Fibroblast of upper back skin (primary cell): ENCODE results near the gene NR6A1.
A peak's percentile ranks its signal among the peaks of the same experiment; 100 is the strongest.

Experiments used
- DNase-seq: peaks from one replicate; pipeline ENCODE4 v3.0.0-alpha.2; 2013

NR6A1 gene

DNA sequence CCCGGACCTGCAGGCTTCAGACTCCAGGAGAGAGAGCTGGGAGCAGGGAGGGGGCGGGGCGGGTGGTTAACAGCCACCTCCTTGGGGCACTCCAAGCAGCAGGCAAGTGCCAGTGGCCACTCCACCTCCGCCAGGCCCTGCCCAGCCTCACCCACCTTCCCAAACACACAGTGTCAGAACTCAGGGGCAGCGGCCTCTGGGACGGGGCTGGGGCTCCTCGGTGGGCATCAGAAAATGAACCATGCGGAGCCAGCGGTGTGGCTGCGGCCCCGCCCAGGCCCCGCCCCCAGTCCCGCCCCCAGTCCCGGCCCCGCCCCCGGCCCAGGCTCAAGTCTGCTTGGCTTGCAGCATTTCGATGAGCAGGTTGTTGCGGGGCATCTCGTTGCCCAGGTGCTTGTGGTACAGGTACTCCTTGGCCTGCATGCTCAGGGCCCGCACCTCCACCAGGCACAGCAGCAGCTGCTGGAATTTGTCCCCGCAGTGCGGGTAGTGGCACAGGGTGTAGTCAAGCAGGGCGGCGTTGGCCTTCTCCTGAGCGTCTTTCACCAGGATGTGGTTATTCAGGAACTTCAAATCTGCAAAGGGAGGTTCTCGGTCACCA, 288.6 kb downstream of the NR6A1 start:
- no peak for DNase-seq

DNA sequence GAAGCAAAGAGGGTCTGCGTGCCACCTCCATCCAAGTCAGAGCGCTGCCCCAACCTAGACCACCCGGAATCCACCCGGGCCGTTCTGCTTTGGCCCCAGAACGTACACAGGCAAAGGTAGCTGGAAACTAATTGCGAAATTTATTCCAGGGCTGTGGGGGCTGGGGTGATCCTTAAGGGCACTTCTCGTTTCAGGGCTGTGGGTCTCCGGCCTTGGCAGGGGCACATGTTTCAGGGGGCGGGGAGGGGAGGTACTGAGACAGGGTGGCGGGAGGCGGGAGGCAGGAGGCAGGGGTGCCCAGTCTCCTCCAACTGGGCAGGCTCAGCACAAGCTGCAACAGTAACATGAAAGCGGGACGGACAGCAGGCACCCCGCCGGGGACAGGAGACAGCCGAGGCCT, 290.0 kb downstream of the NR6A1 start:
- DNase-seq = no peak

DNA sequence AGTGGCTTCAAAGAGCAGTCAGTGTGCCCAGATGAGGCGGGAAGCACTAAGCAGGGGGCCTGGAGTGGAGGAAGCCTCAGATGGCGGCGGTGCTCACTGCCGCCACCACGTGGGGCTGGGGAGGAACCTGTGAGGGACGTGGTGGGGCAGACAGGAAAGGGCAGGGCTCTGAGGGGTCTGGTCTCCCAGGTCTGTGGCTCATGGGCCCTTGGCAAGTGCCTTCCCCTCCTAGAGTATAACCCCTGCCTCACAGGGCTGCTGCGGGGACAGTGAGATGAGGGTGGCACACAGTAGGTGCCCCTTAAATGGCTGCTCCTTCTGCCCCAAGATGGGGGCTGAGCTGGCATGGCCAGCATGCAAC, 290.5 kb downstream of the NR6A1 start:
- DNase-seq = peak; percentile 23

DNA sequence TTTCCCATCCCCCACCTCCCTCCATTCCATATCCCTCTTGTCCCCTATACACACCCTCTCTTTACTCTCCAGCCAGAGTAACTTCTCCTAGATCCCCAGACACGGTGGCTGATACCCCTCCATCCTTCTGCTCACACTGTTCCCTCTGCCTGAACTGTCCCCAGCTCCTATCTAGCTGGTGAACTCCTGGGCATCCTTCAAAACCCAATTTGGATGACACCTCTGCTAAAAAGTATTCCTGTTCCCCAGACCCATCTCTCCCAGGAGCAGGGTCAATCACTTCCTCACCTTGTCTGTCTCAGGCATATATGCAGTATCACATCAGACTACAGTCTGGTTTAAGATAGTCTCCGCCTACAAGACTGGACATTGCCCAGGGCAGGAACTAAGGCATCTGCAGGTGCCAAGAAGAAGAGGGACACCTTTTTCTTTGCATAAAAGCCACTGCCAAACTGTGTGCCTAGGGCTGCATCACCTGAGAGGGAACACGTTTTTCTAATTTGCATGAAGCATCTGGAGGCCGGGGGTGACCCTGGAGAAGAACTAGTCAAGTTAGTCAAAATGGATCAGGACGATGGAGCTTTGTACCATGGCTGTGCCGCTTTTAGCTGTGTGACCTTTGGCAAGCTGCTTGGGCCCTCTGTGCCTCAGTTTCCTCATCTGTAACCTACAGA, 291.0 kb downstream of the NR6A1 start:
- no peak for DNase-seq

DNA sequence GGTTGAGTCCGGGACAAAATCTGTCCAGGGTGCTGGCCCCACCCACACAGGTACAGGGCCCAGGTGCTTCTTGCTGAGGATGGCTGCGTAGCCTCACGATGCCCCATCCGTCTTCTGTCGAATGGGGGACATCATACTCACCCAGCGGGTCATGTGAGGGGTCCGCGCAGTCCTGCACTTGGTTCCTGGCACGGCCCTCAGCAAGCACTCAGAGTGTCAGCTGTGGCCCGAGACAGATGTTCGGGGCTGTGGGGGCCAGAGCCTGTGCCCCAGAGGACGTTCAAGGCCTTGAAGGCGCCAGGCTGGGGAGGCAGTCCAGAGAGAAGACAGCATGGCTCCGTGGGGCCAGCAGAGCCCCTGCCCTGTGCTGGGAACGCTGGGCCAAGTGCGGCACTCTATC, 291.7 kb downstream of the NR6A1 start:
- DNase-seq = no peak

DNA sequence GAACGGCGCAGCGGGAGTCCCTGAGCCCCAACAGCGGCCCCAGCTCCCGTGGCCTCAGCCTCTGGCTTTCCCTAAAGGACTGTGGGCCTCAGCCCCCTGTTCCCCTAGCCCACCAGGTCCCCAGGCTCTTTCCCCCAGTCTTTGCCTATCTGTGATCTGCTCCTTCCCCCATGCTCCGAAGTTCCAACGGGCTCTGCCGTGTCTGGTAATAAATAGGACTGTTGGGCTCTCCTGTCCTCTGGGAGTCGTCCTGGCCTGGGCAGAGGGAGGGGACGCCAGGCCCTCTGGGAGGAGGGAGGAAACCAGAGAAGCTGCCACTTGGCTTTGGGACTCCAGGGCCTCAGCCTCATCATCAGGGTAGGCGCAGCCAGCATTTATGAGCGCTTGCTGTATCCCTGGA, 292.8 kb downstream of the NR6A1 start:
- no peak for DNase-seq

DNA sequence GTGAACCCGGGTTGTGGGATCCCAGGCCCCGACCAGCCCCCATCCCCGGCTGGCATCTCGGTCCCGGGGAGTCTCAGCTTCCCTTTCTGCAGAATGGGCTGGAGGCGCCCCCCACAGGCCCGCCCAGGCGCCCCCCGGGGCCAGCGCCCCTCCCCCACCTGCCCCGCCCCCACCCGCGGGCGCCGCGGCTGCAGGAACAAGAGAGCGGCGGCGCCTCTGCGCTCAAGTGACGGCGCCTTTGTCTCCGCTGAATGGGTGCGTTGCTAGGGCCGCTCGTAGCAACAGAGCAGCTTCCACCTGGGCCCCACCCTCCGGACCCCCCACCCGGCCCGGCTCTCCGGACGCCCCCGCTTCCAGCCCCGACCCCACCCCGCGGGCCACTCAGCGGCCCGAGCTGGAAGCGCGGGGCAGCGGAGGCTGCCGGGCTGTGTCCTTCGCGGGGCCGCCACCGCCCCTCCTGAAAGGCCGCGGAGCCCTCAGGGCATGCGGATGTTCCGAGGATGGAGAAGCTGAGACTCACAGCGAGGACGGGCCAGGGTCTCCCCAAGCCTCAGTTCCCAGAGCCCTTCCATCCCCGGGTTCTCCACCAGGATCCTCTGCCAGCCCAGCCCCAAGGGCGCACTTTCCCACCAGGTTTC, 293.3 kb downstream of the NR6A1 start:
- no peak for DNase-seq

DNA sequence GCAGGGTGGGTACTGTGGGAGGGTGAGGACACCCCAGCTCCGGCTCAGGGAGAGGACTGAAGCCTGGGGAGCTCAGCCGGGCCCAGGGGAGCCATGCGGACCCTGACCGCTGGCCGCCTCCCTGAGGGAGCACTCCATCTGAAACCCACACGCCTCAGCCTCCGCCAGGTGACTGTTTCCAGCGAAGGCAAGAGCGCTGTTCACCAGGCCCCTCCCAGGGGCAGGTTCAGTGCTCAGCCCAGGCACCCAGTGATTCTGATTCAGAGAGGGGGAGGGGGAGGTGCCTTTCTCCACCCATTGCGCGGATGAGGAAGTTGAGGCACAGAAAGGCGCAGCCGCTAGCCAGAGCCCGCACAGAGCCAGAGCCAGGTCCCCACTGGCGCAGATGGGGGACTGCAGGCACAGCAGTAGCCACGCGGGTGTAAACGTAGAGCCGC, 293.9 kb downstream of the NR6A1 start:
- DNase-seq = no peak

DNA sequence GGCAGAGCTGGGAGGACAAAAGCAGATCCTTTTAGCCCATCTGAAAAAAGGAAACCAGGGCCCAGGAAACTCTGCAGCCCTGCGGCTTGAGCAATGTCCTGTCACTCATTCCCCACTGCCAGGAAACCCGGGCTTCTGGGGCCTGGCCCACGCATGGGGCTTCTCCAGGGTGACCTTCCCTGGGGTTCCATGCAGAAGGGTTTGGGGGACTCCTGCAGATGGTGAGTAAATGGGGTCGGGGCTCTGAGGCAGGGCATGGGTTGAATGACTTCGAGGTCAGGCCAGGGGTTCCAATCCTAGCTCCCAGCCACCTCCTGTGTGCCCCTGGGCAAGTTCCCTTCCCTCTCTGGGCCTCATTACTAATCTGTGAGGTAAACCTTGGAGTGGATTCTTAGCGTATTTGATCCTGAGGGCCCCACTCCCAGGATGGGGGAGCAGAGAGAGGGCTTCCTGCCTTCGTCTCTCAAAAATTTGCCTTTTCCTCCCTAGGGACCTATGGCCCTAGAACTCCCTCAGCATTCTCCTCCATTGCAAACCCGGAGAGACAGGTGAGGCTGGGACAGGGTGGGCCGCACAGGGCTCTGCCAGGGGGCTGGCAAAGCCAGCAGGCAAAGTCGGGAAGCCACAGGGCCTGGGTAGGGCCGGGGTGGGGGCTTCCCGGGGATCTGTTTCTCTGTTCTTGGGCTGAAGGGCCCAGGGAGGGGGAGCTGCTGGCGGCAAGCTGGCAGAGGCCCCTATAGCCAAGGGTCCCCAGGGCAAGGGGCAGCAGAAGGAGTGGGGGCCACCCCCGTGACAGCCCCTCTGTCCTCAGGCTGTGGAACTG, 295.0 kb downstream of the NR6A1 start:
- DNase-seq = no peak

DNA sequence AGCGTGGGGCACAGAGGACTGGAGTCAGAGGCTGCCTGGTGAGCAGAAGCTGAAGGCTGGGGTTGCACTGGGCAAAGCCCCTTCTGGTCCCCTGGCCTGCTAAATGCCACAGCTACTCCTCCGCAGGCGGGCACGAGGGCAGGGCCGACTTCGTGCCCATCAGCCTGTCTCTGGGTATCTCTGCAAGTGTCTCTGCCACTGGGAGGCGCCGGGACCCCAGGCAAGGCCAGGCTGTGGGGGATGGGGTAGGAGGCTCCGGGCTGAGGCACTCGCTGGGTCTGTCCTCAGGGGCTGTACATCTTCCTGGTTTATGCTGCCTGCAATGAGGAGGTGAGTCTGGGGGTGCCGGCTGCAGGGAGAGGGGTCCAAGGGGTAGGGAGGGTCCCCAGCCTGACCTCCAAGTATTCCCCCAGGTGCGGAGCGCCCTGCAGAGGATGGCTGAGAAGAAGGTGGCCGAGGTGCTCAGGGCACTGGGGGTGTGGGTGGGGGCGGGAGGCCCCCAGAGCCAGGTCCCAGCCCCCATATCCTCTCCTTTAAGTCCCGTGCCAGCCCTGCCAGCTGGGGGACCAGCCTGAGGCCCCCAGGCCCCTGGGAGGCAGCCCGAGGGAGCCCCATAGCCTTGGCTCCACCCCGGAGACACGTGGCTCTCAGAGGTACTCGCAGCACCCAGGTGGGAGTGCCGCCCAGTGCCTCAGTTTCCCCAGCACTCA, 295.8 kb downstream of the NR6A1 start:
- DNase-seq = no peak

DNA sequence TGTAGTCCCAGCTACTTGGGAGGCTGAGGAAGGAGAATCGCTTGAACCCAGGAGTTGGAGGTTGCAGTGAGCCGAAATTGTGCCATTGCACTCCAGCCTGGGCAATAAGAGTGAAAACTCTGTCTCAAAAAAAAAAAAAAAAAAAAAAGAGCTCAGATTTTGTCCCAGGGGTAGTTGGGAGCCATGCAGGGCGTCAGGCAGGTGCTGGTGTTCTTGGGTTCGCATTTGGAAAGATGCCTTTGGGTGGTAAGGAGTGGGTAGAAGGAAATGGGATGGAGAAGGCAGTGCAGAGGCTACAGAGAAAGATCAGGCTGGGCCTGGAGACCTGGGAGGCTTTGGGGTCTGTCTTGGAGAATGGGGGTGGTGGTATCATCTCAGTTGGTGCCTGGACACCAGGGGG, 297.0 kb downstream of the NR6A1 start:
- no peak for DNase-seq

DNA sequence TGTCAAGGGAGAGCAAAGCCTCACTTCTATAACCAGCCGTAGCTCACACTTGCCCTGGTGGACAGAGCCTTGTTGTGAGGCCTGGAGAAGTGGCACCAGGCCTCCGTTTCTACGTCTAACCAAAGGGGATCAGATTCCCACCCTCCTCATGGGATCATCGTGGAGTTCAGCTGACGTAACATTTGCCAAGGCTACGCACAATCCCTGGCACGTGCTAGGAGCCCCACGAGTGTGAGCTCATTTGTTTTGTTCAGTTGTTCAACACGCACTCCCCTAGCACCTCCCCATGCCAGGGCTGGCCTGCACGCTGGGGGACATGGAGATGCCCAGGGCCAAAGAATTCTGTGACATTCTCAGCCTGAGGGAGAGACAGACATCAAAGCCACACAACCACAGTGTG, 297.8 kb downstream of the NR6A1 start:
- DNase-seq = no peak

DNA sequence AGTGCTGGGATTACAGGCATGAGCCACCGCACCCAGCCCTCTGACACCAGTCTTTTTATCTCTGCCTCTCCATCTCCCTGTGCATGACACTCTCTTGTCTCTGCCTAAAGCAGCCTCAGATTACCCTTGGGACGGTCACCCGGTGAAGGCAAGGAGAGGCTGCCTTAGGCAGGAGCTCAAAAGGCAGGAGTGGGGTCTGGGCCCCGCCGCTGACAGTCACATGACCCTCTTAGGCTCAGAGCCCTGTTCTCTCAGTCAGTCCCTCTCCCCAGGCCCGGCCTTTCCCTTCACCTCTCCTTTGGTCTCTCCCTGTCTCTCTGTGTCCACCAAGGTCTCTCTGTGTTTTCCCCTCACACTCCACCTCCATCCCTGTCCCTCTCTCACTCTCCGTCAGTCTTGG, 298.3 kb downstream of the NR6A1 start:
- DNase-seq = no peak

DNA sequence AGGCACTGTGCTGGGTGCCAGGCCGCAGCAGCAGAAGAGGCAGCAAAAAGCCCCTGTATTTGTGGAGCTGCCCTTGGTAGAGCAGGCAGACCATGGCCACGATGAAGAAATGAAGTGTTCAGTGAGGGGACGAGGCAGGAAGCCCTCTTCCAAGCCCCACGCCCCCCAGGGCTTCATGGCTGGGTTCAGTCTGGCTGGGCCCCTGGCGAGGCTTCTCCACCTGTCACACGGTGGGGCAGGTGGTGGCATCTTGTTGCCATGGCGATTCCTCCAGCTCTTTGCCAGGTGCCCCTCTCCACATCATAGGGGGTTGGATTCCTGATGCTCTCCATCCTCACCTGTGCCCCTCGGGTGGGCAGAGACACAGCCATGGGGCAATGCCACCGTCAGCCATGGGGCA, 299.4 kb downstream of the NR6A1 start:
- DNase-seq = no peak

DNA sequence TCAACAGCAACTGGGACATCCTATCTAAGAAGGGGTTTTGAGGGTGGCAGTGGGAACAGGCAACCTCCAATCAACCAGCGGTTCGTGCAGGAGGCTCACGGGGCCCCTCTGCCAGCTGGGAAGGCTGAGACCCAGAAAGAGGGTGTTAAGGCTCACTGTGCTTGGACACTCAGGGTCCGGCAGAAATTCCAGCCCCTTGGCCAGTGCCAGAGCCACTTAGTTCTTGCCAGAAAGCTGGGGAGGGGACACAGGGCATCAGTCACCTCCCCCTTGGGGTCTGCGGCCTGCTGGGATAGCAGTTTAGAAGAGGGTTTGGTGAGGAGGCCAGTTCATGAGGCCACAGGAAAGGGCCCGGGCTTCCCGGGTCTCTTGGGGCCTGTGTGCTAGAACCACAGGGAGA, 300.4 kb downstream of the NR6A1 start:
- no peak for DNase-seq

DNA sequence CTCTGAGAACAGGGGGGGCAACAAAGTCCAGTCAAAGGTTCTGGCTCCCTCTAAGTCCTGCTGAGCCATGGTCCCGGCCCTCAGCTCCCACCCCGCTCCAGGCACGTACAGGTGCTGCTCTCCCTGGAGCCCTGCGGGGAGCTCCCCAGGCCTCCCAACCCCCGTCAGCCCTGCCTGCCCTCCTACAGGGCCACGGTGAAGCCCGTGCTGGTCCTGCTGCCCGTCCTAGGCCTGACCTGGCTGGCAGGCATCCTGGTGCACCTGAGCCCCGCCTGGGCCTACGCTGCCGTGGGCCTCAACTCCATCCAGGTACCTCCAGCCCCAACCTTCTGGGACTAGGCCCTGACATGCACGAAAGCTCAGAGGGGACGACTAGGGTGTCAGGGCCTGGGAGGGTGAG, 300.8 kb downstream of the NR6A1 start:
- DNase-seq = no peak

DNA sequence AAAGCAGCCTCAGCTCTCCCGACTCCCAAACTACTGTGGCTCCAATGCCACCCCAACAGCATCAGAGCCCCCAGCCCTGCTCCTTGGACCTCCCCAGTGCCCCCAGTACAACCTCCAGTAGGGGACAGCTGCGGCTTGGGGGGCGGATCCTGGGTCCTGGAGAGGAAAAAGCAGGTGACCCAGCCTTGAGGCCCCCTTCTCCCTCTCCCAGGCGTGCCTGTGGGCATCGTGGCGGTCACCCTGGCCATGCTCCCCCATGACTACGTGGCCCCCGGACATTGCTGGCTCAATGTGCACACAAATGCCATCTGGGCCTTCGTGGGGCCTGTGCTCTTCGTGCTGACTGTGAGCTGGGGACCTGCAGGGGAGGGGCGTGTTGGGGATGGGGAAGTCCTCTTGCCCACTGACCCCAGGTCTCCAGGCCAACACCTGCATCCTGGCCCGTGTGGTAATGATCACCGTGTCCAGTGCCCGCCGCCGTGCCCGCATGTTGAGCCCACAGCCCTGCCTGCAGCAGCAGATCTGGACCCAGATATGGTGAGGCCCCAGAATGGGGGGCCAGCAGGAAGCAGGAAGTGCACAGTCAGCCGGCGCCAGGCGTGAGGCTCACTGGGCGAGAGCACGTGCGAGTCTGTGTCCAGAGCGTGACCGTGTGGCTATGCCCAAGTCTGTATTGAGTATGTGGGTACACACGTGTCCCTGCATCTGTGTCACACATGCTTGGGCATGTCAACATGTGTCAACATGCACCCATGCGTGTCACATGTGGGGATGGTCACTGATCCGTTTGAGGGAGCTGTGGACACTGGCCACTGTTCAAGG, 301.9 kb downstream of the NR6A1 start:
- no peak for DNase-seq

DNA sequence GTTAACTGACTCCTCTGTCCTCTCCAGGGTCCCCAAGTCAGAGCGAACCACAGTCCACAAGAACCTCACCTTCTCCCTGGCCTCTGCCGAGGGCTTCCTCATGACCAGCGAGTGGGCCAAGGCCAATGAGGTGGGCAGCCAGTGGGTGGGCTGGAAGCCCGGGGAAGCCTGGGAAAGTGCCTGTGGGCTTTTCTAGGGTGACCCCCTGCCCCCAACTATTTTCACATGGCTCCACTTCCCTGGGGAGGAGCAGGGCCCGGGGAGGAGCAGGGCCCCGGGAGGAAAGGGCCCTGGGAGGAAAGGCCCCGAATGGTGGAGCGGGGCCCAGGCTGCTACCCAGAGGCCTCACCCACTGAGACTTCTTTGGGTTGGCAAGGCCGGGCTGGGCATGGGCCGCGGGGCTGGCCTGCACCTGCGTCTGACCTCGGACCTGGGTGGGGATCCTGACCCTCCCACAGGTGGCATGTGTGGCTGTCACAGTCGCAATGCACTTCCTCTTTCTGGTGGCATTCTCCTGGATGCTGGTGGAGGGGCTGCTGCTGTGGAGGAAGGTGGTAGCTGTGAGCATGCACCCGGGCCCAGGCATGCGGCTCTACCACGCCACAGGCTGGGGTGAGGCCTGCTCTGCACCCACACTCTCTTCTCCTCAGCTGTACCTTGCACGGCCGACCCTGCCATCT, 302.9 kb downstream of the NR6A1 start:
- no peak for DNase-seq

DNA sequence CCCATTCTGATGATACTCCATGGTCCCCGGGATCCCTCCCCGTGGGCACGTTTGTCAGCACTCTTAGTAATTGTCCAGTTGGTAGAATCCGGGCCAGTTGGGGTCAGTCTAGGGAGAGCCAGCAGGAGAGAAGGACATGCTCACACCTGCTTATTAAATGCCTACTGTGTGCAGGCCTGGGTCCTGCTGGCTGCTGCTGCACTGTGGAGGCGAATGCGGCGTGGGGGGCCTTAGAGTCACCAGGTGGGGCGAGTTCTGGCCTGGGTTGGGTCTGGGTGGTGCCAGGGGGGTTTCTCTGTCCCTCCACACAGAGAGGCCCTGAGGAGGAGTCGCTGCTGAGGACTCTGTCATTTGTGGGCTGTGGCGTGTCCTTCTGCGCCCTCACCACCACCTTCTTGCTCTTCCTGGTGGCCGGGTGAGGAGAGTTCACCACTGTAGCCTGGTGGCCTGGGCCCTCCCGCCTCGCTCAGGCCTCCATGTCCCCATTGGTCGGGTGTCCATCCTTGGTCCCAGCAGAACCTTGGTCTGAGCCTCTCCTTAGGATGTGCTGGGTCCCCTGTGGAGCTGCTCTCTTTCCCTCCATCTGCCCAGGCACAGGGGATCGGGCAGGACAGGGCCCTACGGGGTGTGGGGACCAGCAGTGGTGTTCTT, 303.6 kb downstream of the NR6A1 start:
- no peak for DNase-seq
